Thoracic aorta (tissue), 2 donors: ENCODE data around the gene LCE2A. TPM values are rescaled to one million over a fixed set of nuclear protein-coding genes. Genes with fewer than 3 reads are reported as not detected.
"Not testable (repeated sequence)": the region's sequence is repeated elsewhere in the genome, so short reads cannot be mapped to it uniquely, and the experiment has no call there.

Source experiments
- ATAC-seq: fragments of 150-250 bp; one replicate; pipeline ENCODE4 v1.8.0; 2017; ENCODE audit warnings: low read depth; ENCODE audit not compliant: insufficient number of reproducible peaks, low FRiP score
- DNase-seq: peaks from one replicate; pipeline ENCODE4 v3.0.0-alpha.2; 2020; ENCODE audit warnings: low spot score
- H3K27ac ChIP-seq, 2 donors: fragments of 200-600 bp; sonication (generic); 1 replicate in 1 of 2; 2 replicates in 1 of 2; pipeline ENCODE4 v1.5.1; 2016; ENCODE audit warnings: mild to moderate bottlenecking in 2 of 2, moderate library complexity in 2 of 2
- H3K27me3 ChIP-seq: fragments of 200-600 bp; sonication (generic); replicated peaks from 2 replicates; pipeline ENCODE4 v1.6.0; 2016; ENCODE audit warnings: mild to moderate bottlenecking; ENCODE audit not compliant: insufficient read depth
- H3K36me3 ChIP-seq: fragments of 200-600 bp; sonication (generic); one replicate; pipeline ENCODE4 v1.5.1; 2016
- H3K4me1 ChIP-seq, 2 donors: fragments of 200-600 bp; sonication (generic); 1 replicate in 1 of 2; 2 replicates in 1 of 2; pipeline versions ENCODE4 v1.5.1 to v1.6.0; 2016; ENCODE audit warnings: low read depth in 2 of 2, mild to moderate bottlenecking in 1 of 2; ENCODE audit not compliant: control insufficient read depth in 1 of 2
- H3K4me3 ChIP-seq: fragments of 200-600 bp; sonication (generic); 2 replicates; pipeline ENCODE4 v1.5.1; 2016; ENCODE audit warnings: mild to moderate bottlenecking
- H3K9me3 ChIP-seq: fragments of 200-600 bp; sonication (generic); 2 replicates; pipeline ENCODE4 v1.5.1; 2016
- CTCF ChIP-seq: fragments of 200-600 bp; sonication (generic); IDR thresholded peaks from one replicate; pipeline ENCODE4 v1.5.1; 2019; ENCODE audit warnings: antibody characterized with exemption
- total RNA-seq, 2 donors: library from RNA; depleted of rRNA; stranded (reverse); fragments of >200 nt; gene quantifications; one replicate each; pipeline versions ENCODE4 v1.1.0 to v1.2.3, GENCODE V29; 2016

The LCE2A gene
- total RNA-seq, 2 donors from 2014 or later, result not detected

- TF ChIP-seq CTCF, result no peak
- Histone ChIP-seq H3K27ac (no peak overlapping the region), H3K27me3 (no peaks in the 10 kb centered on the region), H3K4me1 (no peaks in the 10 kb centered on the region), H3K9me3 (no peaks in the 10 kb centered on the region), H3K4me3 (no peak overlapping the region), H3K36me3 (no peaks in the 10 kb centered on the region)
- DNase-seq, result no peak
- no peak for ATAC-seq
Measured at GRCh38 chr1:152681616-152682015, 16.5 kb upstream of the LCE2A start.

- TF ChIP-seq CTCF, result no peak
- Histone ChIP-seq H3K4me1 (no peaks in the 10 kb centered on the region), H3K4me3 (no peak overlapping the region), H3K36me3 (no peaks in the 10 kb centered on the region), H3K9me3 (no peaks in the 10 kb centered on the region), H3K27me3 (no peaks in the 10 kb centered on the region), H3K27ac (no peak overlapping the region)
- DNase-seq, result no peak
- no peak for ATAC-seq
Measured at GRCh38 chr1:152683846-152684245, 14.3 kb upstream of the LCE2A start.

- H3K36me3 ChIP-seq, H3K27me3 ChIP-seq, H3K4me1 ChIP-seq, ATAC-seq, H3K9me3 ChIP-seq, H3K27ac ChIP-seq, DNase-seq, H3K4me3 ChIP-seq: not testable (repeated sequence)
Measured at GRCh38 chr1:152685823-152686222, 12.3 kb upstream of the LCE2A start, which contains the start of gene LCE2B. Gene LCE2B (plus strand): TSS chr1:152686123. CDS start chr1:152686844, 721 bp downstream.

GRCh38 chr1:152699746-152700145 is 1.6 kb downstream of the LCE2A start:
- H3K27me3 ChIP-seq, result no peaks in the 10 kb centered on the region
- TF ChIP-seq CTCF, result no peak
- H3K4me1 ChIP-seq, result no peaks in the 10 kb centered on the region
- no peak overlapping the region for H3K27ac ChIP-seq
- no peak for DNase-seq
- ATAC-seq, result no peak
- no peaks in the 10 kb centered on the region for H3K9me3 ChIP-seq
- H3K4me3 ChIP-seq, result no peak overlapping the region
- no peaks in the 10 kb centered on the region for H3K36me3 ChIP-seq

- no peak for ATAC-seq
- no peaks in the 10 kb centered on the region for H3K36me3 ChIP-seq
- H3K4me3 ChIP-seq, result no peak within 1 kb of the TSS
- no peaks in the 10 kb centered on the region for H3K9me3 ChIP-seq
- no peak within 1 kb of the TSS for H3K27ac ChIP-seq
- H3K27me3 ChIP-seq, result no peaks in the 10 kb centered on the region
- TF ChIP-seq CTCF, result no peak
- H3K4me1 ChIP-seq, result no peaks in the 10 kb centered on the region
- DNase-seq, result no peak
Measured at GRCh38 chr1:152707860-152708259, 9.7 kb downstream of the LCE2A start, which contains the start of gene LCE4A. Gene LCE4A (plus strand): TSS chr1:152708160. CDS start chr1:152709076, 916 bp downstream.

GRCh38 chr1:152718238-152718637 is 20.1 kb downstream of the LCE2A start:
- ATAC-seq (no peak), DNase-seq (no peak)
- Histone ChIP-seq H3K4me1 (no peaks in the 10 kb centered on the region), H3K36me3 (no peaks in the 10 kb centered on the region), H3K27ac (no peak overlapping the region), H3K4me3 (no peak overlapping the region), H3K27me3 (no peaks in the 10 kb centered on the region), H3K9me3 (no peaks in the 10 kb centered on the region)
- TF ChIP-seq CTCF, result no peak
